Measurements from ENCODE around the gene STN1.

STN1 gene

DNA sequence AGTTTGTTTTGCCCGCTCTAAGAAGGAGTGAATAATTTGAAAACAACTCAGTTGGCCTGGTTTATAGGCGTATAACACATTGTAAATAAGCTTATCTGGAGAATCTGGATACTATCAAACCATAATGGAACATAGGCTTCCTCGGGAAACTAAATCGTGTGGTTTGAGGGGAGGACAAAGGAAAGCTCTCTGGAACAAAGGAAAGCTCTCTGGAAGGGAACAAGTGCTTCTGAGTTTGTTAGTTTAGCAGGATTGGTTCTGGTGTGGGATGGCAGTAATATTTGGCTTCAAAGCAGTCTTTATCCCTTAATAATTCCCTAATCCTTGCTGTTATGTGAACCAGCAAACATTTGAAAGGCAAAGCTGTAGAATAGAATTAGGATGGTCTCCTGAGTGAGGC, 34.0 kb upstream of the STN1 start:
- DNase-seq (ENCODE audit: low spot score): no peak
- TF ChIP-seq, protein P1, sequence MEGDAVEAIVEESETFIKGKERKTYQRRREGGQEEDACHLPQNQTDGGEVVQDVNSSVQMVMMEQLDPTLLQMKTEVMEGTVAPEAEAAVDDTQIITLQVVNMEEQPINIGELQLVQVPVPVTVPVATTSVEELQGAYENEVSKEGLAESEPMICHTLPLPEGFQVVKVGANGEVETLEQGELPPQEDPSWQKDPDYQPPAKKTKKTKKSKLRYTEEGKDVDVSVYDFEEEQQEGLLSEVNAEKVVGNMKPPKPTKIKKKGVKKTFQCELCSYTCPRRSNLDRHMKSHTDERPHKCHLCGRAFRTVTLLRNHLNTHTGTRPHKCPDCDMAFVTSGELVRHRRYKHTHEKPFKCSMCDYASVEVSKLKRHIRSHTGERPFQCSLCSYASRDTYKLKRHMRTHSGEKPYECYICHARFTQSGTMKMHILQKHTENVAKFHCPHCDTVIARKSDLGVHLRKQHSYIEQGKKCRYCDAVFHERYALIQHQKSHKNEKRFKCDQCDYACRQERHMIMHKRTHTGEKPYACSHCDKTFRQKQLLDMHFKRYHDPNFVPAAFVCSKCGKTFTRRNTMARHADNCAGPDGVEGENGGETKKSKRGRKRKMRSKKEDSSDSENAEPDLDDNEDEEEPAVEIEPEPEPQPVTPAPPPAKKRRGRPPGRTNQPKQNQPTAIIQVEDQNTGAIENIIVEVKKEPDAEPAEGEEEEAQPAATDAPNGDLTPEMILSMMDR (IDR thresholded peaks at IDR 0.05; ENCODE audit: extremely low read depth, missing control alignments): no peak

- DNase-seq (ENCODE audit: low spot score): no peak
- TF ChIP-seq, protein P1 (IDR thresholded peaks at IDR 0.05; ENCODE audit: extremely low read depth, missing control alignments): no peak
Observed at GRCh38 chr10:103951183-103951582, 33.2 kb upstream of the STN1 start.

GRCh38 chr10:103949728-103950127, 31.7 kb upstream of the STN1 start:
- DNase-seq (ENCODE audit: low spot score): no peak
- TF ChIP-seq, protein P1 (IDR thresholded peaks at IDR 0.05; ENCODE audit: extremely low read depth, missing control alignments): no peak

GRCh38 chr10:103947799-103948516, 30.0 kb upstream of the STN1 start:
- TF ChIP-seq, protein P1 (IDR thresholded peaks at IDR 0.05; ENCODE audit: extremely low read depth, missing control alignments): no peak

GRCh38 chr10:103942866-103943265, 24.9 kb upstream of the STN1 start:
- no peak for DNase-seq (ENCODE audit: low spot score)
- TF ChIP-seq, protein P1 (IDR thresholded peaks at IDR 0.05; ENCODE audit: extremely low read depth, missing control alignments): no peak

More at GRCh38 chr10:103947799-103948516, 30.0 kb upstream of the STN1 start:
- no peak for DNase-seq (ENCODE audit: low spot score)

DNA sequence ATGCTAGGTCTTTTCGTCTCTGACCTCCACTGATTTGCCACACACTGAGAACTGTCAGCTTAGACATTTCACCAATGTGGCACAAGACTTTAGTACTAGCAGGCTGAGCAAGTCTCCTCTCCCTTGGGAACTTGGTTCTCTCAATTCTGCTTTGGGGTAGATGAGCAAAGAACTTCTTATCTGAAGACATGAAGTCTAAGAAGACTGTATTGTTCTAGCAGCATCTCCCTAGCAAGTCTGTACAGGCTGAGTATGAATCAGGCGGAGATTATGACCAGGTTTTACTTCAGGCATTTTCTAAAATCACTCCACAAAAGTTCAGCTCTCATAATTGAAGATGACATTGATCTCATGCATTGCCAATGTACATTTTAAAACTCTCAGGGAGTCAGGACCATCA, 23.8 kb upstream of the STN1 start:
- TF ChIP-seq, protein P1 (IDR thresholded peaks at IDR 0.05; ENCODE audit: extremely low read depth, missing control alignments): no peak

GRCh38 chr10:103939522-103939921, 21.5 kb upstream of the STN1 start:
- TF ChIP-seq, protein P1 (IDR thresholded peaks at IDR 0.05; ENCODE audit: extremely low read depth, missing control alignments): no peak
- no peak for DNase-seq (ENCODE audit: low spot score)

More for the DNA sequence above, 23.8 kb upstream of the STN1 start:
- DNase-seq (ENCODE audit: low spot score): no peak
